Fibroblast of lung (primary cell): Measurements from ENCODE around the gene TRAF4. TPM values are rescaled to one million over a fixed set of nuclear protein-coding genes. Genes with fewer than 3 reads are reported as not detected.

Source experiments
- DNase-seq, 2 donors: peaks; one replicate each; pipeline versions ENCODE4 v3.0.0 to v3.0.0-alpha.2; 2010; ENCODE audit warnings: low read depth in 2 of 2
- H2AFZ ChIP-seq: 2 replicates; pipeline ENCODE4 v1.5.1; 2012; ENCODE audit warnings: low read length, control low read depth, inconsistent platforms
- H3K27ac ChIP-seq: 2 replicates; pipeline ENCODE4 v1.5.1; 2011; ENCODE audit warnings: low read length, control low read depth; ENCODE audit not compliant: insufficient read depth
- H3K27me3 ChIP-seq: 2 replicates; pipeline ENCODE4 v1.5.1; 2011; ENCODE audit warnings: mild to moderate bottlenecking, low read length; ENCODE audit not compliant: control insufficient read depth, insufficient read depth
- H3K36me3 ChIP-seq: 2 replicates; pipeline ENCODE4 v1.5.1; 2011; ENCODE audit warnings: low read length; ENCODE audit not compliant: control insufficient read depth, insufficient read depth
- H3K4me1 ChIP-seq: 2 replicates; pipeline ENCODE4 v1.5.1; 2011; ENCODE audit warnings: low read length; ENCODE audit not compliant: control insufficient read depth, insufficient read depth; ENCODE audit errors: extremely low read depth
- H3K4me2 ChIP-seq: 2 replicates; pipeline ENCODE4 v1.5.1; 2011; ENCODE audit warnings: low read length, control low read depth; ENCODE audit not compliant: insufficient read depth; ENCODE audit errors: extremely low read depth
- H3K4me3 ChIP-seq, 4 experiments: fragments of 200-600 bp in 1 of 4; sonication (generic) in 1 of 4; replicated peaks in 1 of 4; 2 replicates each; pipeline ENCODE4 v1.5.1; 2011 to 2016; ENCODE audit warnings: low read length in 4 of 4, low read depth in 3 of 4, mild to moderate bottlenecking in 3 of 4, control low read depth in 2 of 4, inconsistent platforms in 1 of 4, mixed read lengths in 1 of 4; ENCODE audit not compliant: insufficient read depth in 1 of 4; ENCODE audit errors: control extremely low read depth in 1 of 4
- H3K79me2 ChIP-seq: 2 replicates; pipeline ENCODE4 v1.5.1; 2012; ENCODE audit warnings: mild to moderate bottlenecking, low read length, inconsistent platforms; ENCODE audit not compliant: control insufficient read depth, insufficient read depth
- H3K9ac ChIP-seq: 2 replicates; pipeline ENCODE4 v1.5.1; 2011; ENCODE audit warnings: mild to moderate bottlenecking, low read length, control low read depth; ENCODE audit not compliant: insufficient read depth
- H3K9me3 ChIP-seq: 2 replicates; pipeline ENCODE4 v1.5.1; 2012; ENCODE audit warnings: low read depth, low read length; ENCODE audit not compliant: control insufficient read depth, insufficient read depth
- H4K20me1 ChIP-seq: 2 replicates; pipeline ENCODE4 v1.5.1; 2011; ENCODE audit warnings: low read length; ENCODE audit not compliant: control insufficient read depth, insufficient read depth; ENCODE audit errors: extremely low read depth
- EZH2 ChIP-seq: IDR thresholded peaks from 2 replicates; pipeline ENCODE4 v1.5.1; 2012; ENCODE audit warnings: low read length, control low read depth, mild to moderate bottlenecking; ENCODE audit errors: missing control alignments
- polyA plus RNA-seq, 2 donors: library from polyadenylated mRNA; depleted of rRNA in 1 of 2; stranded (reverse) in 1 of 2; unstranded in 1 of 2; fragments of >200 nt; gene quantifications; 2 replicates each; pipeline ENCODE4 v1.2.1, GENCODE V29; 2011 to 2012; ENCODE audit warnings: missing spikeins in 1 of 2
- total RNA-seq: library from RNA; depleted of rRNA; stranded (reverse); fragments of >200 nt; gene quantifications from 2 replicates; pipeline ENCODE4 v1.2.1, GENCODE V29; 2014
- TF ChIP-seq, protein P1 (sequence below), 2 donors: IDR thresholded peaks in 1 of 2; conservative IDR thresholded peaks in 1 of 2; 1 replicate in 1 of 2; 2 replicates in 1 of 2; pipeline ENCODE4 v1.5.1; 2011 to 2012; ENCODE audit warnings: low read length in 2 of 2, control low read depth in 1 of 2, inconsistent platforms in 1 of 2, low read depth in 1 of 2, mild to moderate bottlenecking in 1 of 2

Gene TRAF4
- total and polyA plus RNA-seq, 2 donors (not counting 1 experiment from before 2014, with no cell fraction given), result 17.5 to 28.7 TPM

DNA sequence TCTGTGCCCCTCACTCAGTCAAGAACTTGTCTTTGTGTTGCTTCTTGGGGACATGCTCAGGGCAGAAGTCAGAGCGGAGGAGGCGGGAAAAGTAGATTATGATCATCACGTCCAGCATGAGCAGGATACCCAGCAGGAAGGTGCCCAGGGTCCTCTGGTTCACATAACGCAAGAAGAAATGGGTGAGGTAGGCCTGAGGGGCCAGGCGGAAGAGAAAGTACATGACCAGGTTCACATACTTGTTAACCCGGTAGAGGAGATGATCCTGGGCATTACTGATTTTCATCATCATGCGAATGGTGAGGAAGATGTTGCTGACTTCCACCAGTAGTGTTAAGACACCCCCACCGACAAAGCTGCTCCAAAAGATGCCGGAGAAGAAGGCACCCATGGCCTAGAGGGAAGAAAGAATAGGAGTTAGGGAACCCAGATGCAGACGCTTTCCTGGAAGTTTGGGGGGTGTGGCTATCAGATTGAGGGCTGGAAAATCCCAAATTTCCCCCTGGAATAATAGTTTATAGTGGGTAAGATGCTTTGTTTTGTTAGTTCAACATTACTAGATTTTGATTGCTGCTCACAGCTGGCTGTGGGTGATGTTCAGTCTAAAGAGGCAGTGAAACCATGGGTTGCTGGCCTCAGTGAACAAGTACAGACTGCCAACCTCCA lies 19.2 kb upstream of the TRAF4 start:
- Histone ChIP-seq H3K9me3 (no peaks in the 10 kb centered on the region), H3K4me1 (peaks cover 17% of the 10 kb centered on the region), H3K9ac (no peak overlapping the region), H4K20me1 (no peaks in the 10 kb centered on the region), H3K4me2 (no peak overlapping the region), H3K4me3 (peak overlapping the region in 2 of 4 experiments; percentile 60 to 78), H3K79me2 (peaks cover 35% of the 10 kb centered on the region), H3K36me3 (peaks cover 11% of the 10 kb centered on the region), H3K27me3 (no peaks in the 10 kb centered on the region), H3K27ac (peak overlapping the region; percentile 68), H2AFZ (no peak overlapping the region)
- DNase-seq, result no peak
- TF ChIP-seq, protein P1, sequence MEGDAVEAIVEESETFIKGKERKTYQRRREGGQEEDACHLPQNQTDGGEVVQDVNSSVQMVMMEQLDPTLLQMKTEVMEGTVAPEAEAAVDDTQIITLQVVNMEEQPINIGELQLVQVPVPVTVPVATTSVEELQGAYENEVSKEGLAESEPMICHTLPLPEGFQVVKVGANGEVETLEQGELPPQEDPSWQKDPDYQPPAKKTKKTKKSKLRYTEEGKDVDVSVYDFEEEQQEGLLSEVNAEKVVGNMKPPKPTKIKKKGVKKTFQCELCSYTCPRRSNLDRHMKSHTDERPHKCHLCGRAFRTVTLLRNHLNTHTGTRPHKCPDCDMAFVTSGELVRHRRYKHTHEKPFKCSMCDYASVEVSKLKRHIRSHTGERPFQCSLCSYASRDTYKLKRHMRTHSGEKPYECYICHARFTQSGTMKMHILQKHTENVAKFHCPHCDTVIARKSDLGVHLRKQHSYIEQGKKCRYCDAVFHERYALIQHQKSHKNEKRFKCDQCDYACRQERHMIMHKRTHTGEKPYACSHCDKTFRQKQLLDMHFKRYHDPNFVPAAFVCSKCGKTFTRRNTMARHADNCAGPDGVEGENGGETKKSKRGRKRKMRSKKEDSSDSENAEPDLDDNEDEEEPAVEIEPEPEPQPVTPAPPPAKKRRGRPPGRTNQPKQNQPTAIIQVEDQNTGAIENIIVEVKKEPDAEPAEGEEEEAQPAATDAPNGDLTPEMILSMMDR (conservative IDR thresholded peaks at IDR 0.05 in 1 of 2, IDR thresholded peaks at IDR 0.05 in 1 of 2; ENCODE audit: low read depth in 1 of 2, low read length in 2 of 2), result no peak
- TF ChIP-seq EZH2, result no peak

DNA sequence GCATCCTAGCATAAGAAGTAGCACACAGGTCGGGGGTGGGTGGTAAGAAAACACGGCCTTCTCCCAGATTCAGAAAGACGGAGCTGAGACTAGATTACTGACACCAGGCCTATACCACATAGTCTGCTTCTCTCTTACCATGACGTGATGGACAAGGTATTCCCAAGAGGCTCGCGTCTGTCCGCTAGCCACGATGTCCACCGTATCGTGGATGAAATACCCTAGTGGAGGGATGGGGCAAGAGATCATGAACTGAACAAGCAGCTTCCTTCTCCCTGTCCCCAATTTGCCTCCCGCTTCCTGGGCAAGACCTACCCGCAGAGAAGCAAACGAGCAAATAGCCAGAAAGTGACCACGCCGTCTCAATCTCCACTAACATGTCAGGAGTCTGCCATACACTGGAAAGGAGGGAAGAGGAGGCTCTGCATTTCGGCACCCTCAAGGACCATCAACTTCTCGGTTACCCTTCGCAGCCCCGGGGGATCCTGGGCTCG lies 18.6 kb upstream of the TRAF4 start:
- H2AFZ ChIP-seq, result no peak overlapping the region
- peaks cover 17% of the 10 kb centered on the region for H3K4me1 ChIP-seq
- peaks cover 11% of the 10 kb centered on the region for H3K36me3 ChIP-seq
- H3K4me2 ChIP-seq, result peak overlapping the region; percentile 59
- DNase-seq, result peak; percentile 61 to 77
- H3K27ac ChIP-seq, result peak overlapping the region; percentile 68
- H4K20me1 ChIP-seq, result no peaks in the 10 kb centered on the region
- peaks cover 31% of the 10 kb centered on the region for H3K79me2 ChIP-seq
- H3K4me3 ChIP-seq, result peak overlapping the region; percentile 24 to 78 (median 50)
- TF ChIP-seq EZH2, result no peak
- TF ChIP-seq, protein P1 (conservative IDR thresholded peaks at IDR 0.05 in 1 of 2, IDR thresholded peaks at IDR 0.05 in 1 of 2; ENCODE audit: low read depth in 1 of 2, low read length in 2 of 2), result no peak
- H3K27me3 ChIP-seq, result no peaks in the 10 kb centered on the region
- peak overlapping the region; percentile 58 for H3K9ac ChIP-seq
- H3K9me3 ChIP-seq, result no peaks in the 10 kb centered on the region

DNA sequence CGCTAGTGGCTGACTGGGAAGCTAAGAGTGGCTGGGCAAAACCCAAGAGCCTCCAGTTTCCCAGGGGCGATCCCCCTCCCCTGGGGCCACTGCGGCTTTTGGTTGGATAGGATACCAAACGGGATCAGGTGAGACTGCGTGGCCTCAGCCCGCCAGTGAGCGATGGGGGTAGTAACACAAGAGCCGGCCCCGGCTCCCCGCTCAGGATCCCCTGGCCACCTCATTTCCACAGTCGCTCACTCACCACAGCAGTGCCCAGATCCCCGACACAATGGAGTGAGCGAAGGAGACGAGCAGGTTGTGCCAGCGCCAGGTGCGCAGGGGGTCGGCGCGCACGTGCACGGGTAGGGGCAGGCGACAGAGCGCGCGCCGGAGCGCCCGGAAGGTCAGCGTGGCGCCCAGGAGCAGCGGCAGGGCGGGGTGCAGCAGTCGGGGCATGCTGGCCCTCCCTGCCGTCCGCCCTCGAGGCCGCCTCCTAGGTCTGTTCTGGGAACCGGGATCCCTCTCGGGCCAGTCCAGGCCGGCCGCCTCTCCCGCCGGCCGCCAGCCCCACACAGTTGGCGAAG lies 18.1 kb upstream of the TRAF4 start:
- peaks cover 17% of the 10 kb centered on the region for H3K4me1 ChIP-seq

More for the DNA sequence above, 18.1 kb upstream of the TRAF4 start:
- peak; percentile 74 to 80 for DNase-seq
- Histone ChIP-seq H3K36me3 (peaks cover 10% of the 10 kb centered on the region), H4K20me1 (no peaks in the 10 kb centered on the region), H3K4me2 (peak overlapping the region; percentile 59), H3K9ac (peak overlapping the region; percentile 58), H3K27me3 (no peaks in the 10 kb centered on the region), H2AFZ (no peak overlapping the region), H3K79me2 (peaks cover 26% of the 10 kb centered on the region), H3K27ac (peak overlapping the region; percentile 68), H3K9me3 (no peaks in the 10 kb centered on the region), H3K4me3 (peak overlapping the region; percentile 24 to 78 (median 50))
- TF ChIP-seq, protein P1 (conservative IDR thresholded peaks at IDR 0.05 in 1 of 2, IDR thresholded peaks at IDR 0.05 in 1 of 2; ENCODE audit: low read depth in 1 of 2, low read length in 2 of 2), result no peak
- TF ChIP-seq EZH2, result no peak
